Retinal pigment epithelial cell (primary cell): Measurements from ENCODE around the gene ZNF239.
"Not testable (repeated sequence)": the region's sequence is repeated elsewhere in the genome, so short reads cannot be mapped to it uniquely, and the experiment has no call there.

Experiments used
- DNase-seq: peaks from one replicate; pipeline ENCODE4 v3.0.0-alpha.2; 2010; ENCODE audit warnings: low read depth
- H3K4me3 ChIP-seq: 2 replicates; pipeline ENCODE4 v1.5.1; 2011; ENCODE audit warnings: mild to moderate bottlenecking, low read length, control low read depth, moderate library complexity
- CTCF ChIP-seq: conservative IDR thresholded peaks from 2 replicates; pipeline ENCODE4 v1.5.1; 2011; ENCODE audit warnings: low read depth, low read length, control low read depth, inconsistent platforms

Gene ZNF239

GRCh38 chr10:43607199-43607573 lies 32.8 kb upstream of the ZNF239 start:
- no peak for DNase-seq
- peak overlapping the region; percentile 68 for H3K4me3 ChIP-seq
- no peak for TF ChIP-seq CTCF

GRCh38 chr10:43606323-43607198 lies 32.1 kb upstream of the ZNF239 start, which contains the start of gene ZNF485:
Gene ZNF485 (plus strand): TSS chr10:43606438. CDS start chr10:43607051, 613 bp downstream.
- peak; percentile 19 for DNase-seq
- peak within 1 kb of the TSS; percentile 68 for H3K4me3 ChIP-seq
- TF ChIP-seq CTCF, result no peak

GRCh38 chr10:43605850-43606322 lies 31.5 kb upstream of the ZNF239 start:
- no peak for TF ChIP-seq CTCF
- DNase-seq, result no peak

GRCh38 chr10:43601576-43601975 lies 27.2 kb upstream of the ZNF239 start:
- not testable (repeated sequence) for DNase-seq

More at GRCh38 chr10:43605850-43606322, 31.5 kb upstream of the ZNF239 start:
- H3K4me3 ChIP-seq, result peak overlapping the region; percentile 68

GRCh38 chr10:43599333-43599732 lies 24.9 kb upstream of the ZNF239 start:
- no peak for TF ChIP-seq CTCF
- DNase-seq, result no peak
- H3K4me3 ChIP-seq, result no peak overlapping the region

More at GRCh38 chr10:43601576-43601975, 27.2 kb upstream of the ZNF239 start:
- H3K4me3 ChIP-seq, result not testable (repeated sequence)

- no peak for TF ChIP-seq CTCF
- DNase-seq, result no peak
- no peak overlapping the region for H3K4me3 ChIP-seq
Measured at GRCh38 chr10:43598446-43598845, 24.0 kb upstream of the ZNF239 start.

GRCh38 chr10:43596546-43596945 lies 22.1 kb upstream of the ZNF239 start:
- H3K4me3 ChIP-seq, result no peak overlapping the region
- DNase-seq, result no peak
- TF ChIP-seq CTCF, result no peak
